Measurements from ENCODE around the gene INO80C. TPM values are rescaled to one million over a fixed set of nuclear protein-coding genes. Genes with fewer than 3 reads are reported as not detected.

The INO80C gene
- total and polyA plus RNA-seq, 2 of the 4 experiments (the other 2 are of a cell fraction) = 5.6 to 17.1 TPM

DNA sequence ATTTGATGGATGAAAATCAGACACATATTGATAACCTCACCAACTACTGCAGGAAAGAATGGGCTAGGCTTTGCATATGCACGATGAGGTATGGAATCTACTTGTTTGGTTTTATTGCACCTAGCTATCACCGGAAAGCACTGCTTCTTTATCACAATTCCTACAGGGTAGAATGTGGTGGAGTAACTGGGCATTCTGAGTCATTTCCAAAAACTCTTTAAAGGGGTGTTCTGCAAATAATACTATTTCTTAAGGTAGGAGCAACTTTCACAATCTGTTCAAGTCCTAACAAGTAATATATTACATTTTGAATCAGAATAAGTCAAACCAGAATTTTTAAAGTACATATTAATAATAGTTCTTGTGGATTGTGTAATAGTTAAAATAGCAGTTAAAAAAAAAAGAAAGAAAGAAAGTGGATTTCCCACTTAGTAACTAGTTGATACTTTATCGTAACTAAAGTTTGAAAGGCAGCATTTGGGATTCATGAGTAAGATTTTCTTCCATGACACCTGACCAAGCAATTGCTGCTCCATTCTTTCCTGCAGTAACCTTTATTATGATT, 40.5 kb downstream of the INO80C start:
- Histone ChIP-seq H3K4ac (ENCODE audit: low read depth, low read length) (no peak overlapping the region), H3K4me1 (ENCODE audit: control insufficient read depth, insufficient read depth, low read length) (peaks cover 27% of the 10 kb centered on the region)
- no CpG with 5 or more reads among the region's 3 CpGs for WGBS, 2 experiments (ENCODE audit: extremely low coverage in 2 of 2, insufficient read length in 1 of 2)

More for the DNA sequence above, 40.5 kb downstream of the INO80C start:
- H2BK5ac ChIP-seq (ENCODE audit: low read depth, low read length, poor library complexity, severe bottlenecking) = no peak overlapping the region
- dilution Hi-C loops (cut with HindIII; ENCODE audit: low sequenced_read_pairs, unreplicated experiment) = no loop called here
- H3K27ac ChIP-seq (ENCODE audit: insufficient read depth, low read length) = no peak overlapping the region
- H4K91ac ChIP-seq (ENCODE audit: insufficient read depth, low read depth, low read length) = peak overlapping the region; percentile 46; the same call in 1 of the 2 replicates
- no peaks in the 10 kb centered on the region for H3K9me3 ChIP-seq (ENCODE audit: control insufficient read depth, insufficient read depth, low read length)
- no peak overlapping the region for H3K23ac ChIP-seq (ENCODE audit: low read depth, low read length)
- no peak overlapping the region for H2BK15ac ChIP-seq (ENCODE audit: low read depth, low read length)
- H2AK9ac ChIP-seq (replicated peaks; ENCODE audit: low read depth, low read length, poor library complexity) = no peak overlapping the region
- no peak for DNase-seq
- H3K27me3 ChIP-seq (ENCODE audit: control insufficient read depth, insufficient read depth, low read length) = no peaks in the 10 kb centered on the region
- no peaks in the 10 kb centered on the region for H3K79me1 ChIP-seq (ENCODE audit: low read depth in 1 of 2, low read length in 2 of 2)
- no peak overlapping the region for H3K56ac ChIP-seq (ENCODE audit: extremely low read depth, insufficient read depth, low read length)
- no TSS peak for BruUV-seq (replicated peaks)
- H2AK5ac ChIP-seq (ENCODE audit: low read depth, low read length) = no peak overlapping the region; the same call in 1 of the 2 replicates
- H2BK20ac ChIP-seq (ENCODE audit: low read depth, low read length) = no peak overlapping the region
- H3K4me3 ChIP-seq (ENCODE audit: insufficient read depth, low read depth, low read length) = no peak overlapping the region
- H3K4me2 ChIP-seq (ENCODE audit: low read depth, low read length) = no peak overlapping the region
- POLR2A ChIA-PET (ENCODE audit: unreplicated experiment) = no interaction called here
- no peak overlapping the region for H3K14ac ChIP-seq (replicated peaks; ENCODE audit: low read depth, low read length)
- ATAC-seq (ENCODE audit: low read depth) = no peak
- H4K8ac ChIP-seq (ENCODE audit: low read depth in 2 of 2, low read length in 2 of 2) = no peak overlapping the region
- no peaks in the 10 kb centered on the region for H4K20me1 ChIP-seq (ENCODE audit: insufficient read depth, low read length)
- H3K18ac ChIP-seq (ENCODE audit: low read depth, low read length) = no peak overlapping the region
- intact Hi-C loops (cut with micrococcal nuclease) = no loop called here
- TF ChIP-seq SMC3 (IDR thresholded peaks at IDR 0.05; ENCODE audit: low read depth, low read length) (no peak), CEBPB (IDR thresholded peaks at IDR 0.05; ENCODE audit: low read depth, low read length) (peak; percentile 42; the same call in 1 of the 2 replicates), BHLHE40 (IDR thresholded peaks at IDR 0.05; ENCODE audit: low read depth, low read length) (no peak), NFE2L2 (IDR thresholded peaks at IDR 0.05; ENCODE audit: low read depth, low read length) (no peak), MAZ (IDR thresholded peaks at IDR 0.05; ENCODE audit: borderline replicate concordance, low read depth, low read length) (no peak), FOS (IDR thresholded peaks at IDR 0.05; ENCODE audit: low read depth, low read length) (no peak), CTCF (conservative IDR thresholded peaks at IDR 0.05; ENCODE audit: low read depth, low read length) (no peak), RAD21 (IDR thresholded peaks at IDR 0.05; ENCODE audit: low read length) (no peak)
- TF ChIP-seq, protein P1, sequence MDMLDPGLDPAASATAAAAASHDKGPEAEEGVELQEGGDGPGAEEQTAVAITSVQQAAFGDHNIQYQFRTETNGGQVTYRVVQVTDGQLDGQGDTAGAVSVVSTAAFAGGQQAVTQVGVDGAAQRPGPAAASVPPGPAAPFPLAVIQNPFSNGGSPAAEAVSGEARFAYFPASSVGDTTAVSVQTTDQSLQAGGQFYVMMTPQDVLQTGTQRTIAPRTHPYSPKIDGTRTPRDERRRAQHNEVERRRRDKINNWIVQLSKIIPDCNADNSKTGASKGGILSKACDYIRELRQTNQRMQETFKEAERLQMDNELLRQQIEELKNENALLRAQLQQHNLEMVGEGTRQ (IDR thresholded peaks at IDR 0.05; ENCODE audit: low read depth, low read length) = no peak
- in situ Hi-C loops (cut with MboI; ENCODE audit: low sequenced_read_pairs) = no loop called here
- no peak overlapping the region for H3K9ac ChIP-seq (ENCODE audit: low read depth, low read length)
- no peak overlapping the region for H2AFZ ChIP-seq (replicated peaks; ENCODE audit: low read length, poor library complexity)
- H2BK120ac ChIP-seq (ENCODE audit: low read depth, low read length) = peak overlapping the region; percentile 11; the same call in 1 of the 2 replicates
- H3K9me1 ChIP-seq (ENCODE audit: insufficient read depth, low read length) = peaks cover 19% of the 10 kb centered on the region
- CTCF ChIA-PET = no interaction called here
- no peak overlapping the region for H4K5ac ChIP-seq (ENCODE audit: low read depth, low read length)
- no peaks in the 10 kb centered on the region for H3K36me3 ChIP-seq (ENCODE audit: control insufficient read depth, insufficient read depth, low read length)

Measured in IMR-90 (cell line).